SK-N-SH (cell line): ENCODE data around the gene PAXIP1. TPM values are rescaled to one million over a fixed set of nuclear protein-coding genes. Genes with fewer than 3 reads are reported as not detected.

ENCODE experiments used
- CTCF ChIA-PET: fragments of 300-600, 350-600 bp; formaldehyde crosslinking; extraction: SDS; loops from one replicate; lab custom pipeline; 2021; lab: Yijun Ruan, JAX
- POLR2A ChIA-PET: fragments of 350-600 bp; sonication (Branson Sonifier 250); formaldehyde crosslinking; extraction: SDS; loops from one replicate; lab custom pipeline; 2020; ENCODE audit warnings: antibody characterized with exemption, inconsistent platforms; lab: Yijun Ruan, JAX
- DNase-seq: peaks from one replicate; pipeline ENCODE4 v3.0.0; 2012
- H2AFZ ChIP-seq: fragments of 200-600 bp; sonication (generic); 2 replicates; pipeline ENCODE4 v1.8.1; 2016; ENCODE audit warnings: antibody characterized with exemption, mild to moderate bottlenecking, low read depth
- H3F3A ChIP-seq: fragments of 200-600 bp; sonication (generic); replicated peaks from 2 replicates; pipeline ENCODE3; 2016; ENCODE audit warnings: antibody characterized with exemption, mild to moderate bottlenecking; ENCODE audit not compliant: insufficient read depth
- H3K27ac ChIP-seq, 2 experiments: fragments of 200-500 bp in 1 of 2; fragments of 200-600 bp in 1 of 2; sonication (Bioruptor generic) in 1 of 2; sonication (generic), shearing (Covaris generic) in 1 of 2; 2 replicates each; pipeline versions ENCODE4 v1.5.1 to v1.6.1; 2014 to 2016; ENCODE audit warnings: low read depth in 2 of 2, inconsistent platforms in 1 of 2, low read length in 1 of 2, mild to moderate bottlenecking in 1 of 2, mixed read lengths in 1 of 2
- H3K27me3 ChIP-seq: fragments of 200-600 bp; sonication (generic), shearing (Covaris generic); 2 replicates; pipeline ENCODE4 v1.6.1; 2016; ENCODE audit warnings: mixed run types; ENCODE audit not compliant: insufficient read depth
- H3K36me3 ChIP-seq, 2 experiments: fragments of 200-500 bp in 1 of 2; fragments of 200-600 bp in 1 of 2; sonication (Bioruptor generic) in 1 of 2; sonication (generic) in 1 of 2; replicated peaks in 1 of 2; 2 replicates each; pipeline versions ENCODE3 to v1.5.1; 2014 to 2016; ENCODE audit warnings: low read length in 1 of 2, mild to moderate bottlenecking in 1 of 2; ENCODE audit not compliant: insufficient read depth in 2 of 2, control insufficient read depth in 1 of 2
- H3K4me1 ChIP-seq, 2 experiments: fragments of 200-500 bp in 1 of 2; fragments of 200-600 bp in 1 of 2; sonication (Bioruptor generic) in 1 of 2; sonication (generic), shearing (Covaris generic) in 1 of 2; 2 replicates each; pipeline versions ENCODE4 v1.5.1 to v1.6.1; 2014 to 2016; ENCODE audit warnings: low read depth in 1 of 2, low read length in 1 of 2, mixed run types in 1 of 2; ENCODE audit not compliant: insufficient read depth in 2 of 2, control insufficient read depth in 1 of 2
- H3K4me2 ChIP-seq: fragments of 200-600 bp; sonication (generic), shearing (Covaris generic); 2 replicates; pipeline ENCODE4 v1.6.1; 2017; ENCODE audit warnings: mixed run types
- H3K4me3 ChIP-seq, 2 experiments: fragments of 200-500 bp in 1 of 2; fragments of 200-600 bp in 1 of 2; sonication (Bioruptor generic) in 1 of 2; sonication (generic), shearing (Covaris generic) in 1 of 2; 2 replicates each; pipeline versions ENCODE4 v1.5.1 to v1.8.1; 2014 to 2016; ENCODE audit warnings: low read depth in 2 of 2, inconsistent platforms in 1 of 2, low read length in 1 of 2, mild to moderate bottlenecking in 1 of 2, mixed read lengths in 1 of 2, moderate library complexity in 1 of 2
- H3K79me2 ChIP-seq: fragments of 200-600 bp; sonication (generic); 2 replicates; pipeline ENCODE4 v1.8.1; 2017; ENCODE audit warnings: mild to moderate bottlenecking; ENCODE audit not compliant: insufficient read depth
- H3K9ac ChIP-seq: fragments of 200-600 bp; sonication (generic); 2 replicates; pipeline ENCODE4 v1.6.1; 2017; ENCODE audit warnings: mixed run types
- H3K9me2 ChIP-seq: fragments of 200-600 bp; sonication (generic); 2 replicates; pipeline ENCODE4 v1.6.1; 2017; ENCODE audit warnings: mixed run types
- H3K9me3 ChIP-seq: fragments of 200-600 bp; sonication (generic); 2 replicates; pipeline ENCODE4 v1.6.1; 2017; ENCODE audit warnings: mixed run types, mild to moderate bottlenecking, moderate library complexity
- H4K20me1 ChIP-seq: fragments of 200-600 bp; sonication (generic); 2 replicates; pipeline ENCODE4 v1.6.1; 2017; ENCODE audit warnings: mild to moderate bottlenecking, mixed run types; ENCODE audit not compliant: insufficient read depth
- GATA2 ChIP-seq: sonication (generic); formaldehyde crosslinking; IDR thresholded peaks from 2 replicates; pipeline ENCODE4 v1.5.0; 2020; ENCODE audit warnings: mild to moderate bottlenecking, missing genetic modification reagents
- JUND ChIP-seq: IDR thresholded peaks from 2 replicates; pipeline ENCODE4 v1.4.0; 2012
- MEF2A ChIP-seq: IDR thresholded peaks from 2 replicates; pipeline ENCODE4 v1.4.0; 2012; ENCODE audit warnings: low read depth, borderline replicate concordance
- MXI1 ChIP-seq: IDR thresholded peaks from 2 replicates; pipeline ENCODE4 v1.6.1; 2012; ENCODE audit warnings: mild to moderate bottlenecking, low read depth, low read length, improper control_type of control experiment
- NRF1 ChIP-seq: IDR thresholded peaks from 2 replicates; pipeline ENCODE4 v1.6.1; 2012; ENCODE audit warnings: low read depth, mild to moderate bottlenecking, low read length
- TCF12 ChIP-seq: IDR thresholded peaks from 2 replicates; pipeline ENCODE4 v1.4.0; 2012
- WGBS: methylation state at CpG from one replicate; pipeline ENCODE4 v1.1.6; 2017; ENCODE audit warnings: low lambda C conversion rate; 5-methylcytosine and 5-hydroxymethylcytosine counted together
- polyA plus RNA-seq, 3 experiments: library from polyadenylated mRNA; depleted of rRNA; stranded (reverse); fragments of >200 nt; gene quantifications; 2 replicates each; pipeline ENCODE4 v1.2.3, GENCODE V29; 2012
- TF ChIP-seq, protein P1 (sequence below): fragments of 200-600 bp; sonication (generic); IDR thresholded peaks from 2 replicates; pipeline ENCODE4 v1.6.1; 2017; ENCODE audit warnings: antibody characterized with exemption, mild to moderate bottlenecking, moderate library complexity
- TF ChIP-seq, protein P2 (sequence below): IDR thresholded peaks from 2 replicates; pipeline ENCODE4 v1.6.1; 2012; ENCODE audit warnings: mild to moderate bottlenecking, low read depth, low read length, moderate library complexity
- TF ChIP-seq, protein P3 (sequence below): fragments of 150-350 bp; IDR thresholded peaks from 2 replicates; pipeline ENCODE4 v1.6.1; 2017; ENCODE audit warnings: antibody characterized with exemption, low read length, low read depth, borderline replicate concordance
- TF ChIP-seq, protein P4 (sequence below): fragments of 150-350 bp; IDR thresholded peaks from 2 replicates; pipeline ENCODE4 v1.6.1; 2016; ENCODE audit warnings: mild to moderate bottlenecking, low read depth, low read length

PAXIP1 gene
- polyA plus RNA-seq, 1 of the 3 experiments (the other 2 are of a cell fraction) = 9.2 TPM

DNA sequence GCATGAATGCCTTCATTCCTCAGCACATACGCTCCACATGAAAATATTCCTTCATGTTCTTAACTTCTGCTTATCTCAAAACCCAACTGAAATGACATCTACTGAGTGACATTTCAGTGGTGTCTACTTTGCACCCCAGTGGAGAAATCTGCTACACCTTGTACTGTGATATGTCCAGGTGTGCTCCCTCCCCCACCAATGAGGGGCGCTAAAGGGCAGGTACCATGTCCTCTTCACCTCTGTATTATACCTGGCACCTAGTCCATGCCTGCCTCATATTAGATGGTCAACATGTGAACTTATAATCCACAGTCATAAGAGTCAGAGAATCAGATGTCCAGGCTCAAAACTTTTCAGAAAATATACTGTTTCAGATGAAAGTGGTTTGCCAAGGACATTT is 2.1 kb downstream of the PAXIP1 start:
- Histone ChIP-seq H3K9me2 (no peaks in the 10 kb centered on the region), H3K9ac (no peak overlapping the region), H3F3A (no peaks in the 10 kb centered on the region), H3K9me3 (no peaks in the 10 kb centered on the region), H3K36me3 (peaks cover 24 to 25% of the 10 kb centered on the region in 2 experiments), H3K79me2 (peaks cover 42% of the 10 kb centered on the region), H3K27ac (no peak overlapping the region), H3K4me2 (no peak overlapping the region), H4K20me1 (peaks cover 21% of the 10 kb centered on the region; the same call in 1 of the 2 replicates), H3K4me1 (peaks cover 0 to 5% of the 10 kb centered on the region in 2 experiments; a peak in 2 of 4 replicates), H2AFZ (no peak overlapping the region), H3K27me3 (no peaks in the 10 kb centered on the region), H3K4me3 (no peak overlapping the region)
- CTCF ChIA-PET = interaction anchor here (1.7 to 3.3 kb wide), 2 partner anchors 24 to 73 kb away, joined by 4 to 16 read pairs; no protein-coding TSS in a partner anchor
- POLR2A ChIA-PET = no interaction called here
- TF ChIP-seq, protein P1, sequence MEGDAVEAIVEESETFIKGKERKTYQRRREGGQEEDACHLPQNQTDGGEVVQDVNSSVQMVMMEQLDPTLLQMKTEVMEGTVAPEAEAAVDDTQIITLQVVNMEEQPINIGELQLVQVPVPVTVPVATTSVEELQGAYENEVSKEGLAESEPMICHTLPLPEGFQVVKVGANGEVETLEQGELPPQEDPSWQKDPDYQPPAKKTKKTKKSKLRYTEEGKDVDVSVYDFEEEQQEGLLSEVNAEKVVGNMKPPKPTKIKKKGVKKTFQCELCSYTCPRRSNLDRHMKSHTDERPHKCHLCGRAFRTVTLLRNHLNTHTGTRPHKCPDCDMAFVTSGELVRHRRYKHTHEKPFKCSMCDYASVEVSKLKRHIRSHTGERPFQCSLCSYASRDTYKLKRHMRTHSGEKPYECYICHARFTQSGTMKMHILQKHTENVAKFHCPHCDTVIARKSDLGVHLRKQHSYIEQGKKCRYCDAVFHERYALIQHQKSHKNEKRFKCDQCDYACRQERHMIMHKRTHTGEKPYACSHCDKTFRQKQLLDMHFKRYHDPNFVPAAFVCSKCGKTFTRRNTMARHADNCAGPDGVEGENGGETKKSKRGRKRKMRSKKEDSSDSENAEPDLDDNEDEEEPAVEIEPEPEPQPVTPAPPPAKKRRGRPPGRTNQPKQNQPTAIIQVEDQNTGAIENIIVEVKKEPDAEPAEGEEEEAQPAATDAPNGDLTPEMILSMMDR = peak; percentile 23; the same call in 1 of the 2 replicates
- TF ChIP-seq, protein P2, sequence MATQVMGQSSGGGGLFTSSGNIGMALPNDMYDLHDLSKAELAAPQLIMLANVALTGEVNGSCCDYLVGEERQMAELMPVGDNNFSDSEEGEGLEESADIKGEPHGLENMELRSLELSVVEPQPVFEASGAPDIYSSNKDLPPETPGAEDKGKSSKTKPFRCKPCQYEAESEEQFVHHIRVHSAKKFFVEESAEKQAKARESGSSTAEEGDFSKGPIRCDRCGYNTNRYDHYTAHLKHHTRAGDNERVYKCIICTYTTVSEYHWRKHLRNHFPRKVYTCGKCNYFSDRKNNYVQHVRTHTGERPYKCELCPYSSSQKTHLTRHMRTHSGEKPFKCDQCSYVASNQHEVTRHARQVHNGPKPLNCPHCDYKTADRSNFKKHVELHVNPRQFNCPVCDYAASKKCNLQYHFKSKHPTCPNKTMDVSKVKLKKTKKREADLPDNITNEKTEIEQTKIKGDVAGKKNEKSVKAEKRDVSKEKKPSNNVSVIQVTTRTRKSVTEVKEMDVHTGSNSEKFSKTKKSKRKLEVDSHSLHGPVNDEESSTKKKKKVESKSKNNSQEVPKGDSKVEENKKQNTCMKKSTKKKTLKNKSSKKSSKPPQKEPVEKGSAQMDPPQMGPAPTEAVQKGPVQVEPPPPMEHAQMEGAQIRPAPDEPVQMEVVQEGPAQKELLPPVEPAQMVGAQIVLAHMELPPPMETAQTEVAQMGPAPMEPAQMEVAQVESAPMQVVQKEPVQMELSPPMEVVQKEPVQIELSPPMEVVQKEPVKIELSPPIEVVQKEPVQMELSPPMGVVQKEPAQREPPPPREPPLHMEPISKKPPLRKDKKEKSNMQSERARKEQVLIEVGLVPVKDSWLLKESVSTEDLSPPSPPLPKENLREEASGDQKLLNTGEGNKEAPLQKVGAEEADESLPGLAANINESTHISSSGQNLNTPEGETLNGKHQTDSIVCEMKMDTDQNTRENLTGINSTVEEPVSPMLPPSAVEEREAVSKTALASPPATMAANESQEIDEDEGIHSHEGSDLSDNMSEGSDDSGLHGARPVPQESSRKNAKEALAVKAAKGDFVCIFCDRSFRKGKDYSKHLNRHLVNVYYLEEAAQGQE = no peak
- WGBS = 96% methylated on average over 2 of the region's 2 CpGs
- no peak for DNase-seq

DNA sequence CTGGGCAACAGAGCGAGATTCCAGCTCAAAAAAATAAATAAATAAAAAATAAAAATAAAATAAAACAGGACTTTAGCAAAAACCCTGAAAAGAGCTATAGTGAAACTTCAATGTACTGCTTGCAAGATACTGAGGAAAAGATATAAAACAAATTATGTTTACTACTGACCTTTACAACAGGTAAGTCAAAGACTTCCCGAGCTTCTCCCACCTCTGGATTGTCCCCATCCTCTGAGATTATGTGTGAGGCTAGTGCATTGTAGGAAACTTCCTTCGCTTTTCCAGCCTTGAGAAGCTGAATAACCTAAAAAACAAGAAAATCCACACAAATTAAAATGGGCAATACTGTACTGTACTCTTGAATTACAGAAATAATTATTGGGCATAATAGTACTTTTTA is 4.4 kb downstream of the PAXIP1 start:
- POLR2A ChIA-PET = no interaction called here
- no peak overlapping the region for H3K4me3 ChIP-seq
- peaks cover 21% of the 10 kb centered on the region; the same call in 1 of the 2 replicates for H4K20me1 ChIP-seq
- H3K4me1 ChIP-seq = peaks cover 0 to 5% of the 10 kb centered on the region in 2 experiments; a peak in 2 of 4 replicates
- TF ChIP-seq JUND (no peak), NRF1 (no peak), GATA2 (CRISPR knock-in tag) (no peak), TCF12 (no peak), MXI1 (no peak), MEF2A (no peak)
- TF ChIP-seq, protein P3, sequence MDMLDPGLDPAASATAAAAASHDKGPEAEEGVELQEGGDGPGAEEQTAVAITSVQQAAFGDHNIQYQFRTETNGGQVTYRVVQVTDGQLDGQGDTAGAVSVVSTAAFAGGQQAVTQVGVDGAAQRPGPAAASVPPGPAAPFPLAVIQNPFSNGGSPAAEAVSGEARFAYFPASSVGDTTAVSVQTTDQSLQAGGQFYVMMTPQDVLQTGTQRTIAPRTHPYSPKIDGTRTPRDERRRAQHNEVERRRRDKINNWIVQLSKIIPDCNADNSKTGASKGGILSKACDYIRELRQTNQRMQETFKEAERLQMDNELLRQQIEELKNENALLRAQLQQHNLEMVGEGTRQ = no peak
- TF ChIP-seq, protein P4, sequence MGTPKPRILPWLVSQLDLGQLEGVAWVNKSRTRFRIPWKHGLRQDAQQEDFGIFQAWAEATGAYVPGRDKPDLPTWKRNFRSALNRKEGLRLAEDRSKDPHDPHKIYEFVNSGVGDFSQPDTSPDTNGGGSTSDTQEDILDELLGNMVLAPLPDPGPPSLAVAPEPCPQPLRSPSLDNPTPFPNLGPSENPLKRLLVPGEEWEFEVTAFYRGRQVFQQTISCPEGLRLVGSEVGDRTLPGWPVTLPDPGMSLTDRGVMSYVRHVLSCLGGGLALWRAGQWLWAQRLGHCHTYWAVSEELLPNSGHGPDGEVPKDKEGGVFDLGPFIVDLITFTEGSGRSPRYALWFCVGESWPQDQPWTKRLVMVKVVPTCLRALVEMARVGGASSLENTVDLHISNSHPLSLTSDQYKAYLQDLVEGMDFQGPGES = no peak
- H3K79me2 ChIP-seq = peaks cover 31% of the 10 kb centered on the region
- peaks cover 36 to 37% of the 10 kb centered on the region in 2 experiments for H3K36me3 ChIP-seq
- DNase-seq = no peak
- no peak overlapping the region for H2AFZ ChIP-seq
- no peaks in the 10 kb centered on the region for H3K9me3 ChIP-seq
- 96% methylated on average over 3 of the region's 3 CpGs for WGBS
- no peak overlapping the region for H3K4me2 ChIP-seq
- H3K27ac ChIP-seq = no peak overlapping the region
- no peak overlapping the region for H3K9ac ChIP-seq
- CTCF ChIA-PET = interaction anchor here (1.7 to 4.2 kb wide), 4 partner anchors 11 to 346 kb away, joined by 5 to 18 read pairs (median 12); no protein-coding TSS in a partner anchor
- H3F3A ChIP-seq = no peaks in the 10 kb centered on the region
- H3K27me3 ChIP-seq = no peaks in the 10 kb centered on the region
- no peaks in the 10 kb centered on the region for H3K9me2 ChIP-seq
